Transverse colon (tissue), 4 donors: ENCODE data around the gene ABCA4. TPM values are rescaled to one million over a fixed set of nuclear protein-coding genes. Genes with fewer than 3 reads are reported as not detected.
A peak's percentile ranks its signal among the peaks of the same experiment; 100 is the strongest.

Source experiments
- DNase-seq: peaks from one replicate; pipeline ENCODE4 v3.0.0-alpha.2; 2019
- H3K27ac ChIP-seq, 4 donors: fragments of 200-600 bp; sonication (generic); 2 replicates each; pipeline ENCODE4 v1.5.1; 2016 to 2018; ENCODE audit warnings: inconsistent platforms in 4 of 4
- H3K27me3 ChIP-seq: fragments of 200-600 bp; sonication (generic); 2 replicates; pipeline ENCODE4 v1.5.1; 2017; ENCODE audit warnings: inconsistent platforms
- H3K36me3 ChIP-seq, 4 donors: fragments of 200-600 bp; sonication (generic); 2 replicates each; pipeline ENCODE4 v1.5.1; 2017 to 2019; ENCODE audit warnings: inconsistent platforms in 4 of 4
- H3K4me1 ChIP-seq, 4 donors: fragments of 200-600 bp; sonication (generic); 2 replicates each; pipeline ENCODE4 v1.5.1; 2017 to 2020; ENCODE audit warnings: inconsistent platforms in 4 of 4
- H3K4me3 ChIP-seq, 4 donors: fragments of 200-600 bp; sonication (generic); 1 replicate in 1 of 4; 2 replicates in 3 of 4; pipeline versions ENCODE4 v1.5.1 to v1.6.1; 2017 to 2019; ENCODE audit warnings: inconsistent platforms in 4 of 4
- H3K9me3 ChIP-seq, 2 donors: fragments of 200-600 bp; sonication (generic); 2 replicates each; pipeline ENCODE4 v1.5.1; 2017 to 2019; ENCODE audit warnings: inconsistent platforms in 2 of 2
- CTCF ChIP-seq, 5 experiments: fragments of 200-600 bp in 3 of 5; fragments of 450-650 bp in 2 of 5; sonication (generic) in 3 of 5; IDR thresholded peaks; 1 replicate in 2 of 5; 2 replicates in 3 of 5; pipeline ENCODE4 v1.5.1; 2016 to 2017; ENCODE audit warnings: antibody characterized with exemption in 5 of 5, inconsistent platforms in 3 of 5, mild to moderate bottlenecking in 2 of 5, moderate library complexity in 1 of 5
- EP300 ChIP-seq: sonication (generic); formaldehyde crosslinking; IDR thresholded peaks from one replicate; pipeline ENCODE4 v1.6.1; 2017; ENCODE audit warnings: antibody characterized with exemption, low read depth
- POLR2A ChIP-seq: fragments of 450-650 bp; IDR thresholded peaks from one replicate; pipeline ENCODE4 v1.6.1; 2016; ENCODE audit warnings: antibody characterized with exemption, mild to moderate bottlenecking, moderate library complexity
- POLR2AphosphoS5 ChIP-seq, 3 donors: sonication (generic); formaldehyde crosslinking; IDR thresholded peaks; one replicate each; pipeline ENCODE4 v1.6.1; 2016; ENCODE audit warnings: antibody characterized with exemption in 3 of 3
- WGBS, 2 donors: methylation state at CpG; one replicate each; pipeline ENCODE4 v1.1.5; 2018; ENCODE audit warnings: low coverage in 1 of 2; 5-methylcytosine and 5-hydroxymethylcytosine counted together
- in situ Hi-C, 4 donors: fragments of 200-750 bp; cut with MboI; loops; one replicate each; pipeline versions ENCODE4 v1.15.0 to v1.15.1; 2017; ENCODE audit warnings: low sequenced_read_pairs in 3 of 4, low pct_ligation_motif_present in 1 of 4, low pct_unique_long_range_greater_than_20kb in 1 of 4
- intact Hi-C: fragments of 100-400 bp; cut with DNase I; formaldehyde crosslinking; loops from one replicate; pipeline ENCODE4 v1.15.1; 2023; ENCODE audit warnings: low total_unique reads
- total RNA-seq, 4 donors: library from RNA; depleted of rRNA; stranded (reverse); fragments of >200 nt; gene quantifications; one replicate each; pipeline ENCODE4 v1.1.0, GENCODE V29; 2016

The ABCA4 gene
- total RNA-seq, 4 donors from 2014 or later: 0.16 to 0.55 TPM; not detected in 2

GRCh38 chr1:94095744-94096469 is 25.0 kb downstream of the ABCA4 start:
- in situ Hi-C loops (no loop called here), intact Hi-C loops (no loop called here)
- 75 to 80% methylated on average over 4 to 13 of the region's 14 CpGs for WGBS, 2 donors
- Histone ChIP-seq H3K4me1 (peaks cover 0 to 41% (median 13%) of the 10 kb centered on the region in 4 donors), H3K27ac (peak overlapping the region; percentile 68 to 81 (median 74)), H3K9me3 (no peaks in the 10 kb centered on the region), H3K27me3 (no peaks in the 10 kb centered on the region), H3K36me3 (no peaks in the 10 kb centered on the region), H3K4me3 (no peak overlapping the region)
- no peak for DNase-seq
- TF ChIP-seq EP300 (no peak), POLR2A (no peak), POLR2AphosphoS5 (IDR thresholded peaks at IDR 0.05) (no peak), CTCF (IDR thresholded peaks at IDR 0.05) (no peak)

- H3K4me1 ChIP-seq: peaks cover 0 to 38% (median 13%) of the 10 kb centered on the region in 4 donors
- no peaks in the 10 kb centered on the region for H3K9me3 ChIP-seq
- intact Hi-C loops: no loop called here
- no peak overlapping the region for H3K4me3 ChIP-seq
- TF ChIP-seq POLR2A: no peak
- TF ChIP-seq EP300: no peak
- TF ChIP-seq CTCF (IDR thresholded peaks at IDR 0.05): no peak
- peak in 1 of 3 donors; percentile 46 for TF ChIP-seq POLR2AphosphoS5 (IDR thresholded peaks at IDR 0.05)
- no peaks in the 10 kb centered on the region for H3K36me3 ChIP-seq
- 53 to 56% methylated on average over 9 to 21 of the region's 21 CpGs for WGBS, 2 donors
- in situ Hi-C loops: no loop called here
- no peaks in the 10 kb centered on the region for H3K27me3 ChIP-seq
- peak; percentile 46 for DNase-seq
- peak overlapping the region; percentile 68 to 81 (median 74) for H3K27ac ChIP-seq
Measured at GRCh38 chr1:94095112-94095637, 25.8 kb downstream of the ABCA4 start.

GRCh38 chr1:94094469-94095111 is 26.4 kb downstream of the ABCA4 start:
- DNase-seq: peak; percentile 23

GRCh38 chr1:94093996-94094395 is 27.0 kb downstream of the ABCA4 start:
- H3K27ac ChIP-seq: peak overlapping the region; percentile 68 to 81 (median 74)
- no peaks in the 10 kb centered on the region for H3K9me3 ChIP-seq
- no peaks in the 10 kb centered on the region for H3K36me3 ChIP-seq
- no peak for TF ChIP-seq POLR2AphosphoS5 (IDR thresholded peaks at IDR 0.05)
- no peak for TF ChIP-seq EP300
- no peak for TF ChIP-seq CTCF (IDR thresholded peaks at IDR 0.05)
- no peak for TF ChIP-seq POLR2A
- intact Hi-C loops (no loop called here), in situ Hi-C loops (no loop called here)
- no peaks in the 10 kb centered on the region for H3K27me3 ChIP-seq
- WGBS, 2 donors: 60 to 80% methylated on average over 1 to 6 of the region's 6 CpGs
- DNase-seq: no peak
- H3K4me1 ChIP-seq: peaks cover 0 to 38% (median 13%) of the 10 kb centered on the region in 4 donors
- no peak overlapping the region for H3K4me3 ChIP-seq

More at GRCh38 chr1:94094469-94095111, 26.4 kb downstream of the ABCA4 start:
- no peaks in the 10 kb centered on the region for H3K9me3 ChIP-seq
- peaks cover 0 to 38% (median 13%) of the 10 kb centered on the region in 4 donors for H3K4me1 ChIP-seq
- TF ChIP-seq POLR2A (no peak), POLR2AphosphoS5 (IDR thresholded peaks at IDR 0.05) (peak in 1 of 3 donors; percentile 28)
- intact Hi-C loops (no loop called here), in situ Hi-C loops (no loop called here)
- WGBS, 2 donors: 64 to 77% methylated on average over 9 to 14 of the region's 14 CpGs
- H3K4me3 ChIP-seq: no peak overlapping the region
- no peaks in the 10 kb centered on the region for H3K27me3 ChIP-seq
- H3K36me3 ChIP-seq: no peaks in the 10 kb centered on the region
- H3K27ac ChIP-seq: peak overlapping the region; percentile 68 to 81 (median 74)
